Left lobe of liver (tissue), 2 donors: ENCODE measurements around the gene ABL1. TPM values are rescaled to one million over a fixed set of nuclear protein-coding genes. Genes with fewer than 3 reads are reported as not detected.
A peak's percentile ranks its signal among the peaks of the same experiment; 100 is the strongest.
"Not testable (repeated sequence)": the region's sequence is repeated elsewhere in the genome, so short reads cannot be mapped to it uniquely, and the experiment has no call there.

Experiments
- ATAC-seq: fragments of 200-7000 bp; cut with Tn5 transposase; one replicate; pipeline ENCODE4 v1.9.1; 2020; ENCODE audit warnings: mild to moderate bottlenecking, moderate library complexity
- DNase-seq: peaks from one replicate; pipeline ENCODE4 v3.0.0-alpha.2; 2020; ENCODE audit warnings: low spot score
- total RNA-seq: library from RNA; stranded (reverse); gene quantifications from one replicate; pipeline ENCODE4 v1.2.1, GENCODE V29; 2021
- donor health status: DM: no; HTN: no; CAD: no; lungs with moderate emphysema.
- donor health status: DM: no; HTN: yes; CAD: no.

ABL1 gene
- total RNA-seq, 1 donor from 2014 or later, result 27.1 TPM

GRCh38 chr9:130900701-130901497, 65.8 kb downstream of the ABL1 start:
- DNase-seq (no peak), ATAC-seq (no peak)

- no peak for ATAC-seq
- DNase-seq, result no peak
These were observed 66.6 kb downstream of the ABL1 start for GRCh38 chr9:130901498-130902203.

GRCh38 chr9:130902204-130903185, 67.4 kb downstream of the ABL1 start:
- no peak for ATAC-seq

DNA sequence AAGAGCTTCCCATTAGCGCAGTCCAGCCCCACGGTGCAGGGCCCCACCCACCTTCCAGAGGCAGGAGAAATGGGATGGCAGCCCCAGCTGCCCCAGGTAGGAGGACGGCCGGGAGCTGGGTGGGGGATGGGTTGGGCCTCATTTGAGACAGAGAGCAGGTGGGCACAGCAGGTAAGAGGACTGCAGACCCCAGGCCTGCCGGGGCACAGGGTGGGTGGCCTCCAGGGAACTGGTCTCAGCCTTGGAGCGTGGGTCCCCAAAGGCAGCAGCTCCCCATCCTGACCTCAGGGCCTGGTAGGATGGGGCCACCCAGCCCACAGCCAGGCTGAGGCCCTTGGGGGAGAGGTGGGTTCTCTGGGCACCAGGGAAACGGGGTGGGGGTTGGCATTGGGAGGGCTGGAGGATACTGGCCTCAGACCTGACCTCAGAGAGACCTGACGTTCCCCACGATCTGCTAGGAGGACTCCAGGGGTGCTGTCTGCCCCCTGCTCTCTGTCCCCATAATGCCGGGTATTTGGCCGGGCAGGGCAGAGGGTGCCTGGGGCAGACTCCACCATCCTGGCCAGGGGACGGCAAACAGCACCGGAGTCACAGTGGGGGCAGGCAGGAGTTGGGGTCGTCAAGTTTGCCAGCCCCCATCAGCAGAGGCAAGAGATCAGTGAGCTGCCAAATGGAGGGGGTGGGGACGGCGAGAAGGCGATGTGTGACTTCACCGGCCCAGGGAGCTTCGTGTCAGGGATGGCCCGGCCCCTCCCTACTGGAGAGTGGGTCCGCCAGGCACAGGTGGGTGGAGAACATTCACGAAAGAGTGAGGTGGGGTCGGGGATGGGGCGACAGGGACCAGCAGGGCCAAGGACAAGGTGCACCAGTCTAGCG, 68.4 kb downstream of the ABL1 start:
- DNase-seq (no peak), ATAC-seq (no peak)

More at GRCh38 chr9:130902204-130903185, 67.4 kb downstream of the ABL1 start:
- no peak for DNase-seq

- no peak for ATAC-seq
- no peak for DNase-seq
These were observed 69.3 kb downstream of the ABL1 start for GRCh38 chr9:130904070-130905044.

GRCh38 chr9:130905125-130905901, 70.3 kb downstream of the ABL1 start:
- ATAC-seq, result no peak
- no peak for DNase-seq

DNA sequence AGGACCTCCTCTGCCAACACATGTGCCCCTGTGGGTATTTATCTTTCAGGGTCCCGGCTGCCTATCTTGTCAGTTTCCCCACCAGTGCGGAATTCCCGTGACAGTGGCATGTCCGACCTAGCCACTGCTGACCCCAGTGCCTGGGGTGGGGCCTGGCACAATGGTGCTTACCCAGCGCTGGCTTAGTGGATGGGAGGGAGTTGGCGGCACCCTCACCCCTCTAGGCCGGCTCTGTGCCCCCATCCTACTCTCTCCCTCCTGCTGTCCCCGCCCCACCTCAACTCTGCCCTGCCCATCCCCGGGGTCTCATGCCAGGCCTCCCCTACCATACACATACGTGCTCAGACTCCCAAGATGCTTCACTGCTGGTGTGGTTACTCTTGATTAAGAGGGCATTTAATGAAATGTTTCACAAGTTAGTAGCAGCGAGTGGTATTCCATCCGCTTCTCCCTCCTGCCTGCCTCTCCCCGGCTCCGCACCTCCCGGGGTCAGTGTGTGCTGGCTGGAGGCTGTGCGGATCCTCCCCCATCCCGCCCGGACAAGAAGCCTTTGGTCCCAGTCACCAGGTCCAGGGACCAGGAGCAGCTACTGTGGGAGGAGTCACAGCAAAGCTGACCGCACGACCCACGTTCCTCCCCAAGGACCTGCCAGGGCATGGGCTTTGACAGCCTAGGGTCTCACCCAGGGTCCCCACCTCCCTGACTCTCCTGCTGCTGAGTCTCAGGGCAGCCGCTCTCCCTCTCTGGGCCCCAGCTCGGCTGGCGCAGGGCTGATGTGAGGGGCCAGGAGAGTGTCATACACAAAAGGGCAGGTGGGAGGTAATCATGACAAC, 71.1 kb downstream of the ABL1 start:
- ATAC-seq (no peak), DNase-seq (no peak)

DNA sequence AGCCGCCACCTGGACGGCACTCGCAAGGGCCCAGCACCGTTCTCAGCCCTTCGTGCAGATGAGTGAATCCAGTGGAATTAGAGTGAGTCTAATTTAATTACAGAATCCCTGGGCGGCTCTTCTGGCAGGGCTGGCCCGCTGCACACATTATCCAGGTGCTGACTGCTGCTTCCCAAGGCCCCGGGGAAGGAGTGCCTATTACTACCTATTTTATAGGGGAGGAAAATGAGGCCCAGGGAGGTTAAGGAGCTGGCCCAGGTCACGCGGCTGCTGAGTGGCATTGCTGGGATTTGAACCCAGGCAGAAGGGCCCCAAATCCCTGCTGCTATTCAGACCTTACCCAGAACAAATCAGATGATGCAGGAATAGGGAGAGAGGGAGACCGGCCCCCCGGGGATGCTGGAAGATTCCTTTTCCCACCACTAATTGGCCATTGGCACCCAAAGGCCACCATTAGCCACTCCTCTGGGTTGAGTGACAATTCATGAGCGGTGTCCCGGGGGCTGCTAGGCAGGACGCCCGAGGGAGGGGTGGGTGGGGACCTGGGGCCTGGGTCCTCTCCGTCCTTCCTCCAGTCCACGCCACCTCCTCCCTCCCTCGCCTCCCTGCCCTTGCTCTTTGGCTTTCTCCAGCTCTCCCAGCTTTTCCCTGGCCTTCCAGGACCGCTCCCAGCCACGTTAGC, 71.8 kb downstream of the ABL1 start:
- no peak for DNase-seq
- no peak for ATAC-seq

- ATAC-seq, result no peak
- DNase-seq, result no peak
These were observed 73.3 kb downstream of the ABL1 start for GRCh38 chr9:130908146-130908877.

DNA sequence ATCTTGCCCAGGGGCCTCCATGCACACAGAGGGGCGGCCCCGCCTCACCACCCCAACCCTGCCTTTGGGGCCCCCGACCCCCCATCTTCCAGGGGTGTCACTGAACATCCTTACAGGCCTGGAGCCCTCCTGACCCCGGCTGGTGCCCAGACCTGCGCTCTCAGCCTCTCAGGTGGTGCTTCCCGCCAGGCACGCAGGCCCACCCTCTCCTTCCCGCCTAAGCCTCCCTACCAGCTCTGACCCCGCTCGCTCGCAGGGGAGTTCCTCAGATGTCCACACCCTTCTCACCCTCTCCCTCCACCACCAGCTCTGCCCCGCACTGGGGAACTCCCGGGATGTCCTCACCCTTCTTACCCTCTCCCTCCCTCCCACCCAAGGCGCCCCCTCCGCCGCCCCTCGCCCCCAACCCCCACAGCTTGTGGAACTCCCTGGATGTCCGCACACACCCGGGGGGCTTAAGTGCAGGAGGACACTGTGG, 73.9 kb downstream of the ABL1 start:
- DNase-seq (no peak), ATAC-seq (no peak)

DNA sequence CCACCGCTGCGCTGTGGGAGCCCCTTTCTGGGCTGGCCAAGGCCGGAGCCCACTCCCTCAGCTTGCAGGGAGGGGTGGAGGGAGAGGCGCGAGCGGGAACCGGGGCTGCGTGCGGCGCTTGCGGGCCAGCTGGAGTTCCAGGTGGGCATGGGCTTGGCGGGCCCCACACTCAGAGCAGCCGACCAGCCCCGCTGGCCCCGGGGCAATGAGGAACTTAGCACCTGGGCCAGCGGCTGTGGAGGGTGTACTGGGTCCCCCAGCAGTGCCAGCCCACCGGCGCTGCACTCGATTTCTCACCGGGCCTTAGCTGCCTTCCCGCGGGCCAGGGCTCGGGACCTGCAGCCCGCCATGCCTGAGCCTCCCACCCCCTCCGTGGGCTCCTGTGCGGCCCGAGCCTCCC, 75.0 kb downstream of the ABL1 start:
- not testable (repeated sequence) for DNase-seq, ATAC-seq

DNA sequence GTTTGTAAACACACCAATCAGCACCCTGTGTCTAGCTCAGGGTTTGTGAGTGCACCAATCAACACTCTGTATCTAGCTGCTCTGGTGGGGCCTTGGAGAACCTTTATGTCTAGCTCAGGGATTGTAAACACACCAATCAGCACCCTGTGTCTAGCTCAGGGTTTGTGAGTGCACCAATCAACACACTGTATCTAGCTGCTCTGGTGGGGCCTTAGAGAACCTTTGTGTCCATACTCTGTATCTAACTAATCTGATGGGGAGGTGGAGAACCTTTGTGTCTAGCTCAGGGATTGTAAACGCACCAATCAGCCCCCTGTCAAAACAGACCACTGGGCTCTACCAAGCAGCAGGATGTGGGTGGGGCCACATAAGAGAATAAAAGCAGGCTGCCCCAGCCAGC, 75.6 kb downstream of the ABL1 start:
- DNase-seq, ATAC-seq: not testable (repeated sequence)

DNA sequence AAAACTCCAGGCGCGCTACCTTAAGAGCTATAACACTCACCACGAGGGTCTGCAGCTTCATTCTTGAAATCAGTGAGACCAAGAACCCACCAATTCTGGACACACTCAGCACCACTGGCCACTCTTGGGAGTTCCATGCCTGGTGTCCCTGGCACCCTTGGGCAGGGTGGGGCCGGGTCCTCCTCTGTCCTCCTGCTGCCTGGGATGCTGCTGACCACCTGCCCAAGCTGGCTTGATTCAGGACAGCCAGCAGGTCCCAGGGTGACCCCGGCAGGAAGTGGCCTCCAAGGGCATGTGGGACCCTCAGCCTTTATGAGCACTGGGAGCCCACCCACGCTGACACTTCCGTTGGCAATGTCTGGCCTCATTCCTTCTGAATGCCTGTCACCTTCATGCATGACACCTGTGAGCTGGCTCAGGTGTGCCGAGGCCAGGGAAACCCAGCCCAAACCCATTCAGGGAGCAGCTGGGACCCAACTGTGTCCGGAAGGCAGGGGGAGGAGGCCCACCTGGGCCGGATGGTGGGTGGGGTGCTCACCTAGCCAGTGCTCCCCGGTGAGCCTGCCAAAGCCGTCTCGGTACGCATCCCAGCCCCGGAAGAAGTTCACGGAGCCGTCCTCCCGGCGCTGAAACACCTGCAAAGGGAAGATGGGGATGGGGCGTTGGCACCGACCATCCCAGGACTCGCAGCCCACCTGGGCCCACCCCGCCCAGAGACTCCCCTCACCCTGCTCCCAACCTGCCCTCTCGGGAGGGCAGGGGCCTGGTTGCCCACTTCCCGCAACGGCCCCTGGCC, 76.4 kb downstream of the ABL1 start:
- DNase-seq (no peak), ATAC-seq (no peak)

GRCh38 chr9:130912932-130913598, 78.0 kb downstream of the ABL1 start:
- ATAC-seq (peak; percentile 84), DNase-seq (no peak)
